HCT116 (cell line): Measurements from ENCODE around the gene CDH16. TPM values are rescaled to one million over a fixed set of nuclear protein-coding genes. Genes with fewer than 3 reads are reported as not detected.

Source experiments
- ATAC-seq: fragments of 200-7000 bp; cut with Tn5 transposase; 2 replicates; pipeline ENCODE4 v1.9.1; 2020; ENCODE audit warnings: mild to moderate bottlenecking, moderate library complexity
- BruUV-seq: library from RNA; stranded (reverse); fragments of 400-500 nt; replicated peaks from 2 replicates; lab custom pipeline; 2021; lab: Mats Ljungman, UMichigan
- CTCF ChIA-PET: fragments of 300-600 bp; sonication (Branson Sonifier 250); formaldehyde crosslinking; loops from one replicate; lab custom pipeline; 2021; ENCODE audit warnings: antibody characterized with exemption; lab: Charles Lee
- POLR2A ChIA-PET: fragments of 300-600, 350-600 bp; sonication (Branson Sonifier 250); formaldehyde crosslinking; loops from one replicate; lab custom pipeline; 2021; ENCODE audit warnings: antibody characterized with exemption; lab: Charles Lee
- RAD21 ChIA-PET, 2 experiments: fragments of 300-600 bp; sonication (Branson Sonifier 250); formaldehyde crosslinking; loops; one replicate each; lab custom pipeline; 2023; ENCODE audit warnings: low total read pairs in 2 of 2; ENCODE audit not compliant: uncharacterized antibody in 2 of 2, unreplicated experiment in 2 of 2, low non-redundant PET in 1 of 2; lab: Charles Lee
- DNase-seq: peaks from one replicate; pipeline ENCODE4 v3.0.0-alpha.2; 2010; ENCODE audit warnings: low read depth, low spot score
- H2AFZ ChIP-seq: fragments of 200-600 bp; shearing (Covaris generic), sonication (generic); 2 replicates; pipeline ENCODE4 v1.6.1; 2017; ENCODE audit warnings: low read depth, mixed run types, mixed read lengths, antibody characterized with exemption, low read length; ENCODE audit not compliant: poor library complexity, severe bottlenecking
- H3K27ac ChIP-seq: 2 replicates; pipeline ENCODE4 v1.5.1; 2012; ENCODE audit warnings: low read depth, low read length
- H3K27me3 ChIP-seq: fragments of 200-600 bp; sonication (generic); 2 replicates; pipeline ENCODE4 v1.6.1; 2016; ENCODE audit warnings: mixed run types, low read length, mixed read lengths; ENCODE audit not compliant: insufficient read depth
- H3K36me3 ChIP-seq, 2 experiments: fragments of 200-500 bp in 1 of 2; fragments of 200-600 bp in 1 of 2; sonication (Bioruptor generic) in 1 of 2; sonication (generic) in 1 of 2; 2 replicates each; pipeline versions ENCODE4 v1.5.1 to v1.6.1; 2014 to 2016; ENCODE audit warnings: low read length in 2 of 2, inconsistent platforms in 1 of 2, mixed read lengths in 1 of 2, mixed run types in 1 of 2; ENCODE audit not compliant: insufficient read depth in 2 of 2, control insufficient read depth in 1 of 2
- H3K4me1 ChIP-seq, 2 experiments: fragments of 200-600 bp in 1 of 2; sonication (generic) in 1 of 2; 2 replicates each; pipeline versions ENCODE4 v1.5.1 to v1.6.1; 2012 to 2017; ENCODE audit warnings: low read length in 2 of 2, inconsistent platforms in 1 of 2, mild to moderate bottlenecking in 1 of 2, mixed read lengths in 1 of 2, mixed run types in 1 of 2, moderate library complexity in 1 of 2; ENCODE audit not compliant: insufficient read depth in 2 of 2, control insufficient read depth in 1 of 2
- H3K4me2 ChIP-seq: fragments of 200-600 bp; sonication (generic); 2 replicates; pipeline ENCODE4 v1.6.1; 2017; ENCODE audit warnings: mixed run types, low read length, mixed read lengths
- H3K4me3 ChIP-seq, 2 experiments: fragments of 200-600 bp in 1 of 2; sonication (generic) in 1 of 2; replicated peaks in 1 of 2; 2 replicates each; pipeline ENCODE4 v1.5.1; 2011 to 2016; ENCODE audit warnings: low read length in 2 of 2, control low read depth in 1 of 2, low read depth in 1 of 2, mild to moderate bottlenecking in 1 of 2, mixed read lengths in 1 of 2, mixed run types in 1 of 2
- H3K79me2 ChIP-seq: fragments of 200-600 bp; sonication (generic); 2 replicates; pipeline ENCODE4 v1.6.1; 2017; ENCODE audit warnings: mild to moderate bottlenecking, mixed run types, low read length, moderate library complexity, mixed read lengths; ENCODE audit not compliant: insufficient read depth
- H3K9ac ChIP-seq: fragments of 200-600 bp; sonication (generic); 2 replicates; pipeline ENCODE4 v1.6.1; 2016; ENCODE audit warnings: low read length, mixed read lengths
- H3K9me2 ChIP-seq: fragments of 200-600 bp; sonication (generic), shearing (Covaris generic); 2 replicates; pipeline ENCODE4 v1.6.1; 2017; ENCODE audit warnings: mixed run types, mild to moderate bottlenecking, moderate library complexity; ENCODE audit not compliant: insufficient read depth
- H3K9me3 ChIP-seq, 2 experiments: fragments of 200-500 bp in 1 of 2; fragments of 200-600 bp in 1 of 2; sonication (Bioruptor generic) in 1 of 2; sonication (generic) in 1 of 2; 2 replicates each; pipeline ENCODE4 v1.6.1; 2014 to 2017; ENCODE audit warnings: low read length in 2 of 2, mixed read lengths in 2 of 2, inconsistent platforms in 1 of 2, low read depth in 1 of 2, mild to moderate bottlenecking in 1 of 2, mixed run types in 1 of 2, moderate library complexity in 1 of 2; ENCODE audit not compliant: control insufficient read depth in 1 of 2, insufficient read depth in 1 of 2
- H4K20me1 ChIP-seq: fragments of 200-600 bp; sonication (generic), shearing (Covaris generic); 2 replicates; pipeline ENCODE4 v1.6.1; 2017; ENCODE audit warnings: mixed run types, mild to moderate bottlenecking, moderate library complexity; ENCODE audit not compliant: insufficient read depth
- EGR1 ChIP-seq: IDR thresholded peaks from 2 replicates; pipeline ENCODE4 v1.6.1; 2012; ENCODE audit warnings: low read depth
- EZH2 ChIP-seq: fragments of 200-600 bp; sonication (generic); IDR thresholded peaks from 2 replicates; pipeline ENCODE4 v1.6.1; 2017; ENCODE audit warnings: antibody characterized with exemption, mixed run types
- POLR2AphosphoS5 ChIP-seq: IDR thresholded peaks from 2 replicates; pipeline ENCODE4 v1.6.1; 2011; ENCODE audit warnings: mild to moderate bottlenecking, low read depth, low read length, moderate library complexity
- REST ChIP-seq: IDR thresholded peaks from 2 replicates; pipeline ENCODE4 v1.6.1; 2012; ENCODE audit warnings: low read depth
- SP1 ChIP-seq: IDR thresholded peaks from 2 replicates; pipeline ENCODE4 v1.6.1; 2012; ENCODE audit warnings: low read depth
- TCF7L2 ChIP-seq: IDR thresholded peaks from 2 replicates; pipeline ENCODE4 v1.7.0; 2011; ENCODE audit warnings: borderline replicate concordance, inconsistent platforms; ENCODE audit not compliant: insufficient read depth, insufficient read length; ENCODE audit errors: extremely low read depth
- YY1 ChIP-seq: IDR thresholded peaks from 2 replicates; pipeline ENCODE4 v1.6.1; 2011; ENCODE audit warnings: low read length, low read depth, moderate library complexity, mild to moderate bottlenecking; ENCODE audit not compliant: insufficient replicate concordance; ENCODE audit errors: extremely low read depth
- ZFX ChIP-seq: fragments of 450-650 bp; IDR thresholded peaks from 2 replicates; pipeline ENCODE4 v1.6.1; 2017
- ZNF274 ChIP-seq: fragments of 200-500 bp; sonication (Bioruptor generic); IDR thresholded peaks from 2 replicates; pipeline ENCODE4 v1.6.1; 2014; ENCODE audit warnings: mild to moderate bottlenecking, low read depth, low read length, inconsistent platforms
- intact Hi-C: fragments of 100-400 bp; cut with micrococcal nuclease; formaldehyde crosslinking; loops from 2 replicates; pipeline ENCODE4 v1.10.0; 2022
- total RNA-seq: library from RNA; stranded (reverse); gene quantifications from one replicate; pipeline ENCODE4 v1.2.1, GENCODE V29; 2021; ENCODE audit not compliant: unreplicated experiment

CDH16 gene
- total RNA-seq, 1 experiment from 2014 or later = not detected

- Histone ChIP-seq H4K20me1 (no peaks in the 10 kb centered on the region), H3K36me3 (peaks cover 29 to 33% of the 10 kb centered on the region in 2 experiments; a peak in 3 of 4 replicates)
Observed at GRCh38 chr16:66937725-66938337, 19.1 kb upstream of the CDH16 start.

More at GRCh38 chr16:66937725-66938337, 19.1 kb upstream of the CDH16 start:
- Histone ChIP-seq H3K4me1 (peaks cover 0 to 21% of the 10 kb centered on the region in 2 experiments; a peak in 3 of 4 replicates), H3K9ac (no peak overlapping the region), H3K79me2 (peaks cover 53% of the 10 kb centered on the region), H3K4me3 (no peak overlapping the region), H3K9me2 (no peaks in the 10 kb centered on the region), H3K9me3 (no peaks in the 10 kb centered on the region), H3K4me2 (no peak overlapping the region), H3K27me3 (no peaks in the 10 kb centered on the region), H3K27ac (no peak overlapping the region), H2AFZ (no peak overlapping the region)
- no TSS peak for BruUV-seq
- DNase-seq (no peak), ATAC-seq (no peak)
- CTCF ChIA-PET = interaction anchor here (1.2 kb wide), 1 partner anchor 23 kb away, joined by 3 read pairs; the partner anchor contains the start of gene CES3
- intact Hi-C loops = no loop called here
- POLR2A ChIA-PET = no interaction called here
- no peak for TF ChIP-seq ZFX
- TF ChIP-seq EGR1 = no peak
- TF ChIP-seq SP1 = no peak
- no peak for TF ChIP-seq EZH2
- no peak for TF ChIP-seq REST
- no peak for TF ChIP-seq ZNF274
- no peak for TF ChIP-seq TCF7L2
- no peak for TF ChIP-seq YY1
- no peak for TF ChIP-seq POLR2AphosphoS5
- RAD21 ChIA-PET = no interaction called here
